Mesothelial cell of epicardium (in vitro differentiated cells): ENCODE measurements around the gene PKNOX2. TPM values are rescaled to one million over a fixed set of nuclear protein-coding genes. Genes with fewer than 3 reads are reported as not detected.

Source experiments
- DNase-seq, 2 experiments: peaks; one replicate each; pipeline ENCODE4 v3.0.0; 2021; ENCODE audit warnings: low spot score in 2 of 2; ENCODE audit not compliant: unreplicated experiment in 2 of 2
- H3K27ac Mint-ChIP-seq: 2 replicates; pipeline ENCODE4 v1.8.0; 2021; ENCODE audit warnings: mixed read lengths
- H3K27me3 Mint-ChIP-seq: 2 replicates; pipeline ENCODE4 v1.8.0; 2021; ENCODE audit warnings: low read depth, mixed read lengths
- H3K36me3 Mint-ChIP-seq: 2 replicates; pipeline ENCODE4 v1.8.0; 2021; ENCODE audit warnings: mixed read lengths
- H3K4me1 Mint-ChIP-seq: 2 replicates; pipeline ENCODE4 v1.8.0; 2021; ENCODE audit warnings: mixed read lengths
- H3K4me3 Mint-ChIP-seq: 2 replicates; pipeline ENCODE4 v1.8.0; 2021; ENCODE audit warnings: mild to moderate bottlenecking, moderate library complexity, mixed read lengths
- H3K9me3 Mint-ChIP-seq: 2 replicates; pipeline ENCODE4 v1.8.0; 2021; ENCODE audit warnings: mixed read lengths
- CTCF ChIP-seq: fragments of 200-600 bp; sonication (generic); IDR thresholded peaks from one replicate; pipeline ENCODE4 v1.5.0; 2021; ENCODE audit warnings: antibody characterized with exemption; ENCODE audit not compliant: unreplicated experiment
- total RNA-seq: library from RNA; stranded (reverse); gene quantifications from 3 replicates; pipeline ENCODE4 v1.2.1, GENCODE V29; 2021

The PKNOX2 gene
- total RNA-seq, 1 donor from 2014 or later = 22.2 TPM

GRCh38 chr11:125412177-125412496 lies 247.6 kb downstream of the PKNOX2 start:
- peaks cover 20% of the 10 kb centered on the region for H3K4me1 Mint-ChIP-seq
- peaks cover 5% of the 10 kb centered on the region for H3K27me3 Mint-ChIP-seq
- H3K27ac Mint-ChIP-seq = no peak overlapping the region
- H3K36me3 Mint-ChIP-seq = peaks cover 3% of the 10 kb centered on the region
- no peaks in the 10 kb centered on the region for H3K9me3 Mint-ChIP-seq
- no peak overlapping the region for H3K4me3 Mint-ChIP-seq
- no peak for TF ChIP-seq CTCF
- DNase-seq = no peak

GRCh38 chr11:125412509-125412908 lies 248.0 kb downstream of the PKNOX2 start:
- H3K9me3 Mint-ChIP-seq = no peaks in the 10 kb centered on the region
- TF ChIP-seq CTCF = no peak
- no peak for DNase-seq
- H3K27me3 Mint-ChIP-seq = peaks cover 5% of the 10 kb centered on the region
- H3K4me3 Mint-ChIP-seq = no peak overlapping the region
- H3K27ac Mint-ChIP-seq = no peak overlapping the region
- peaks cover 20% of the 10 kb centered on the region for H3K4me1 Mint-ChIP-seq
- peaks cover 3% of the 10 kb centered on the region for H3K36me3 Mint-ChIP-seq

GRCh38 chr11:125413226-125413625 lies 248.7 kb downstream of the PKNOX2 start:
- Mint-ChIP-seq H3K36me3 (peaks cover 3% of the 10 kb centered on the region), H3K27me3 (peaks cover 5% of the 10 kb centered on the region), H3K4me1 (peaks cover 17% of the 10 kb centered on the region), H3K4me3 (no peak overlapping the region), H3K27ac (no peak overlapping the region), H3K9me3 (no peaks in the 10 kb centered on the region)
- no peak for TF ChIP-seq CTCF
- DNase-seq = no peak

GRCh38 chr11:125414121-125414520 lies 249.6 kb downstream of the PKNOX2 start:
- Mint-ChIP-seq H3K36me3 (peaks cover 3% of the 10 kb centered on the region), H3K4me1 (peaks cover 20% of the 10 kb centered on the region), H3K27ac (no peak overlapping the region), H3K4me3 (no peak overlapping the region), H3K9me3 (no peaks in the 10 kb centered on the region), H3K27me3 (peaks cover 5% of the 10 kb centered on the region)
- DNase-seq = no peak
- TF ChIP-seq CTCF = no peak

GRCh38 chr11:125416981-125417935 lies 252.7 kb downstream of the PKNOX2 start:
- H3K9me3 Mint-ChIP-seq = no peaks in the 10 kb centered on the region
- H3K27me3 Mint-ChIP-seq = no peaks in the 10 kb centered on the region
- peaks cover 6% of the 10 kb centered on the region for H3K4me1 Mint-ChIP-seq
- H3K36me3 Mint-ChIP-seq = peaks cover 3% of the 10 kb centered on the region
- TF ChIP-seq CTCF = no peak
- DNase-seq = no peak
- no peak overlapping the region for H3K4me3 Mint-ChIP-seq
- H3K27ac Mint-ChIP-seq = no peak overlapping the region
